Measurements from ENCODE around the gene PRKCB. TPM values are rescaled to one million over a fixed set of nuclear protein-coding genes. Genes with fewer than 3 reads are reported as not detected.

The PRKCB gene
- total RNA-seq, 1 donor from 2014 or later = not detected

- no peak for TF ChIP-seq CTCF (IDR thresholded peaks at IDR 0.05)
- Mint-ChIP-seq H3K27ac (ENCODE audit: unreplicated experiment) (no peak overlapping the region), H3K27me3 (ENCODE audit: unreplicated experiment) (no peaks in the 10 kb centered on the region), H3K36me3 (ENCODE audit: unreplicated experiment) (no peaks in the 10 kb centered on the region), H3K4me3 (ENCODE audit: unreplicated experiment) (no peak overlapping the region), H3K9me3 (ENCODE audit: unreplicated experiment) (no peaks in the 10 kb centered on the region), H3K4me1 (ENCODE audit: unreplicated experiment) (no peaks in the 10 kb centered on the region)
- no peak for DNase-seq (ENCODE audit: extremely low spot score, unreplicated experiment)
Observed at GRCh38 chr16:24035127-24035842, 199.5 kb downstream of the PRKCB start.

- Mint-ChIP-seq H3K27me3 (ENCODE audit: unreplicated experiment) (no peaks in the 10 kb centered on the region), H3K9me3 (ENCODE audit: unreplicated experiment) (no peaks in the 10 kb centered on the region), H3K4me1 (ENCODE audit: unreplicated experiment) (no peaks in the 10 kb centered on the region), H3K27ac (ENCODE audit: unreplicated experiment) (no peak overlapping the region), H3K36me3 (ENCODE audit: unreplicated experiment) (no peaks in the 10 kb centered on the region), H3K4me3 (ENCODE audit: unreplicated experiment) (no peak overlapping the region)
- no peak for DNase-seq (ENCODE audit: extremely low spot score, unreplicated experiment)
- TF ChIP-seq CTCF (IDR thresholded peaks at IDR 0.05) = no peak
Observed at GRCh38 chr16:24036038-24036543, 200.3 kb downstream of the PRKCB start.

GRCh38 chr16:24036614-24037013 is 200.8 kb downstream of the PRKCB start:
- H3K9me3 Mint-ChIP-seq (ENCODE audit: unreplicated experiment) = no peaks in the 10 kb centered on the region
- no peak for DNase-seq (ENCODE audit: extremely low spot score, unreplicated experiment)
- H3K4me1 Mint-ChIP-seq (ENCODE audit: unreplicated experiment) = no peaks in the 10 kb centered on the region
- H3K27ac Mint-ChIP-seq (ENCODE audit: unreplicated experiment) = no peak overlapping the region
- no peaks in the 10 kb centered on the region for H3K27me3 Mint-ChIP-seq (ENCODE audit: unreplicated experiment)
- TF ChIP-seq CTCF (IDR thresholded peaks at IDR 0.05) = peak; percentile 74
- no peaks in the 10 kb centered on the region for H3K36me3 Mint-ChIP-seq (ENCODE audit: unreplicated experiment)
- H3K4me3 Mint-ChIP-seq (ENCODE audit: unreplicated experiment) = no peak overlapping the region

GRCh38 chr16:24037335-24037734 is 201.6 kb downstream of the PRKCB start:
- H3K4me1 Mint-ChIP-seq (ENCODE audit: unreplicated experiment) = no peaks in the 10 kb centered on the region

More at GRCh38 chr16:24037335-24037734, 201.6 kb downstream of the PRKCB start:
- TF ChIP-seq CTCF (IDR thresholded peaks at IDR 0.05) = no peak
- DNase-seq (ENCODE audit: extremely low spot score, unreplicated experiment) = no peak
- Mint-ChIP-seq H3K27ac (ENCODE audit: unreplicated experiment) (no peak overlapping the region), H3K9me3 (ENCODE audit: unreplicated experiment) (no peaks in the 10 kb centered on the region), H3K4me3 (ENCODE audit: unreplicated experiment) (no peak overlapping the region), H3K27me3 (ENCODE audit: unreplicated experiment) (no peaks in the 10 kb centered on the region), H3K36me3 (ENCODE audit: unreplicated experiment) (no peaks in the 10 kb centered on the region)
